Neural progenitor cell (in vitro differentiated cells): ENCODE data around the gene VPS41. TPM values are rescaled to one million over a fixed set of nuclear protein-coding genes. Genes with fewer than 3 reads are reported as not detected.

Experiments used
- DNase-seq: peaks from one replicate; pipeline ENCODE4 v3.0.0-alpha.2; 2016; ENCODE audit warnings: low spot score
- H2AFZ ChIP-seq: fragments of 200-600 bp; sonication (generic); replicated peaks from 2 replicates; pipeline ENCODE4 v1.6.1; 2016; ENCODE audit warnings: antibody characterized with exemption
- H3F3A ChIP-seq: fragments of 200-600 bp; sonication (generic); 2 replicates; pipeline ENCODE4 v1.6.1; 2016; ENCODE audit warnings: antibody characterized with exemption, low read depth
- H3K27ac ChIP-seq: fragments of 200-600 bp; sonication (generic); 2 replicates; pipeline ENCODE4 v1.5.1; 2016; ENCODE audit warnings: mild to moderate bottlenecking
- H3K27me3 ChIP-seq: fragments of 200-600 bp; sonication (generic); 2 replicates; pipeline ENCODE4 v1.6.1; 2016; ENCODE audit warnings: mild to moderate bottlenecking, moderate library complexity
- H3K36me3 ChIP-seq: fragments of 200-600 bp; sonication (generic); 2 replicates; pipeline ENCODE4 v1.5.1; 2016
- H3K4me1 ChIP-seq: fragments of 200-600 bp; sonication (generic); 2 replicates; pipeline ENCODE4 v1.6.1; 2016; ENCODE audit warnings: mixed run types
- H3K4me2 ChIP-seq: fragments of 200-600 bp; sonication (generic); 2 replicates; pipeline ENCODE4 v1.6.1; 2016
- H3K4me3 ChIP-seq: fragments of 200-600 bp; sonication (generic); 2 replicates; pipeline ENCODE4 v1.5.1; 2016
- H3K79me2 ChIP-seq: fragments of 200-600 bp; sonication (generic); 2 replicates; pipeline ENCODE4 v1.6.1; 2016; ENCODE audit warnings: low read depth
- H3K9ac ChIP-seq: fragments of 200-600 bp; sonication (generic); 2 replicates; pipeline ENCODE4 v1.6.1; 2016
- H3K9me3 ChIP-seq: fragments of 200-600 bp; sonication (generic); 2 replicates; pipeline ENCODE4 v1.5.1; 2016; ENCODE audit warnings: low read depth
- H4K20me1 ChIP-seq: fragments of 200-600 bp; sonication (generic); 2 replicates; pipeline ENCODE4 v1.6.1; 2016; ENCODE audit warnings: low read depth
- H3K27ac Mint-ChIP-seq: 3 replicates; pipeline ENCODE4 v1.8.0; 2021; ENCODE audit warnings: mixed read lengths
- H3K27me3 Mint-ChIP-seq: 2 replicates; pipeline ENCODE4 v1.8.0; 2022; ENCODE audit warnings: low read depth, mild to moderate bottlenecking, inconsistent platforms, moderate library complexity, mixed read lengths; ENCODE audit not compliant: insufficient read depth
- H3K36me3 Mint-ChIP-seq: 3 replicates; pipeline ENCODE4 v1.8.0; 2021; ENCODE audit warnings: mixed read lengths
- H3K4me1 Mint-ChIP-seq: 3 replicates; pipeline ENCODE4 v1.8.0; 2021; ENCODE audit warnings: mixed read lengths
- H3K4me3 Mint-ChIP-seq: 3 replicates; pipeline ENCODE4 v1.8.0; 2021; ENCODE audit warnings: mild to moderate bottlenecking, moderate library complexity, mixed read lengths
- H3K9me3 Mint-ChIP-seq: 3 replicates; pipeline ENCODE4 v1.8.0; 2020; ENCODE audit warnings: mixed read lengths
- EZH2 ChIP-seq: fragments of 200-600 bp; sonication (generic); IDR thresholded peaks from 2 replicates; pipeline ENCODE4 v1.6.1; 2017; ENCODE audit warnings: antibody characterized with exemption, mild to moderate bottlenecking, moderate library complexity
- EZH2phosphoT487 ChIP-seq: fragments of 200-600 bp; sonication (generic); IDR thresholded peaks from 2 replicates; pipeline ENCODE4 v1.6.1; 2017; ENCODE audit warnings: antibody characterized with exemption
- total RNA-seq: library from RNA; depleted of rRNA; stranded (reverse); fragments of >200 nt; gene quantifications from 2 replicates; pipeline ENCODE4 v1.2.3, GENCODE V29; 2015; ENCODE audit warnings: low replicate concordance
- TF ChIP-seq, protein P1 (sequence below): fragments of 200-600 bp; sonication (generic); IDR thresholded peaks from 2 replicates; pipeline ENCODE4 v1.5.1; 2017; ENCODE audit warnings: antibody characterized with exemption, mild to moderate bottlenecking

The VPS41 gene
- total RNA-seq, 1 donor from 2014 or later: 92.3 TPM

DNA sequence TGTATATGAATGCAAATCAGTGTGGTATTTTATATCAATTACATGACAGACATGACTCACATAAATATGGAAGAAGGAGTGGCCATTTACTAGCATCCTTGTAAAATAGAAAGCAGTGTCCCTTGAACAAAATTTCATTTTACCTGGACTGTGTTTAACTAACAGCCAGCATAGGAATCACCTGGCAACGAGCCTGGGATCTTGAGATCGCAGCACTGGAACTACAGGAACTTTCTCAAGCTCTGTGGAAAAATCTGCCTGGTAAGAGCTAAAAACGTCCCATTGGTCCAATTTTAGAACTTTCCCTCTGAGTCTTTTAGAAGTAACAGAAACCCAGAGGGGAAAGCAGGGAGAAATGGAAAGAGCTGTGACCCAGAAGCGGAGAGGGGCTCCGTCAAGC is 208.9 kb downstream of the VPS41 start:
- no peak overlapping the region for H3K27ac Mint-ChIP-seq
- H3K4me3 Mint-ChIP-seq: no peak overlapping the region
- no peaks in the 10 kb centered on the region for H3K79me2 ChIP-seq
- no peak overlapping the region for H3K4me3 ChIP-seq
- no peak overlapping the region for H3K27ac ChIP-seq
- no peaks in the 10 kb centered on the region for H3K27me3 ChIP-seq
- peaks cover 3% of the 10 kb centered on the region for H3K9me3 Mint-ChIP-seq
- no peaks in the 10 kb centered on the region for H3K9me3 ChIP-seq
- no peak overlapping the region for H2AFZ ChIP-seq
- H3K4me1 ChIP-seq: peaks cover 13% of the 10 kb centered on the region
- no peak for DNase-seq
- no peaks in the 10 kb centered on the region for H4K20me1 ChIP-seq
- H3K9ac ChIP-seq: no peak overlapping the region
- TF ChIP-seq EZH2phosphoT487: no peak
- TF ChIP-seq, protein P1, sequence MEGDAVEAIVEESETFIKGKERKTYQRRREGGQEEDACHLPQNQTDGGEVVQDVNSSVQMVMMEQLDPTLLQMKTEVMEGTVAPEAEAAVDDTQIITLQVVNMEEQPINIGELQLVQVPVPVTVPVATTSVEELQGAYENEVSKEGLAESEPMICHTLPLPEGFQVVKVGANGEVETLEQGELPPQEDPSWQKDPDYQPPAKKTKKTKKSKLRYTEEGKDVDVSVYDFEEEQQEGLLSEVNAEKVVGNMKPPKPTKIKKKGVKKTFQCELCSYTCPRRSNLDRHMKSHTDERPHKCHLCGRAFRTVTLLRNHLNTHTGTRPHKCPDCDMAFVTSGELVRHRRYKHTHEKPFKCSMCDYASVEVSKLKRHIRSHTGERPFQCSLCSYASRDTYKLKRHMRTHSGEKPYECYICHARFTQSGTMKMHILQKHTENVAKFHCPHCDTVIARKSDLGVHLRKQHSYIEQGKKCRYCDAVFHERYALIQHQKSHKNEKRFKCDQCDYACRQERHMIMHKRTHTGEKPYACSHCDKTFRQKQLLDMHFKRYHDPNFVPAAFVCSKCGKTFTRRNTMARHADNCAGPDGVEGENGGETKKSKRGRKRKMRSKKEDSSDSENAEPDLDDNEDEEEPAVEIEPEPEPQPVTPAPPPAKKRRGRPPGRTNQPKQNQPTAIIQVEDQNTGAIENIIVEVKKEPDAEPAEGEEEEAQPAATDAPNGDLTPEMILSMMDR: no peak
- TF ChIP-seq EZH2: no peak
- H3K27me3 Mint-ChIP-seq: peaks cover 4% of the 10 kb centered on the region
- H3K4me2 ChIP-seq: no peak overlapping the region
- no peaks in the 10 kb centered on the region for H3K36me3 ChIP-seq
- no peaks in the 10 kb centered on the region for H3K36me3 Mint-ChIP-seq
- peaks cover 11% of the 10 kb centered on the region for H3K4me1 Mint-ChIP-seq
- no peaks in the 10 kb centered on the region for H3F3A ChIP-seq

DNA sequence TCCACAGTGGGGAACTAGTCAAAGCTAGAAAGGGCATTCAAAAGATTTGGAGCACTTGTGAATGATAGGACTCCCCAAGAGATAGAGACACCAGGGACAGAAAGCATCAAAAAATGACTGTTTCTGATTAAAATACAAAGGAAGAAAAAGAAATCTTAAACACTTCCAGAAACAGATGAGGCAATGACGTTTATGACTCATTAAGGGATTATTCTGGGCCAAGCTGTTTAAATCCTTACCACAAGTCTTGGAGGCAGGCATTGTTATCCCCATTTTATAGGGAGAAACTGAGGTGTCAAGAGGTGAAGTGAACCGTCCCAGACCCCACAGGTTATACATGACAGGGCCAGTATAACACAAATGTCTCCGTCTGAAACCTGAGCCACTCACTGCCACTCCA is 209.5 kb downstream of the VPS41 start:
- no peak overlapping the region for H3K9ac ChIP-seq
- Mint-ChIP-seq H3K27ac (no peak overlapping the region), H3K27me3 (peaks cover 4% of the 10 kb centered on the region), H3K4me1 (peaks cover 8% of the 10 kb centered on the region), H3K4me3 (no peak overlapping the region), H3K9me3 (peaks cover 3% of the 10 kb centered on the region), H3K36me3 (no peaks in the 10 kb centered on the region)
- no peaks in the 10 kb centered on the region for H3K9me3 ChIP-seq
- no peaks in the 10 kb centered on the region for H3K36me3 ChIP-seq
- H3K4me2 ChIP-seq: no peak overlapping the region
- H4K20me1 ChIP-seq: no peaks in the 10 kb centered on the region
- DNase-seq: no peak
- TF ChIP-seq, protein P1: no peak
- TF ChIP-seq EZH2phosphoT487 (no peak), EZH2 (no peak)
- no peak overlapping the region for H3K27ac ChIP-seq
- H3K27me3 ChIP-seq: no peaks in the 10 kb centered on the region
- no peak overlapping the region for H2AFZ ChIP-seq
- peaks cover 10% of the 10 kb centered on the region for H3K4me1 ChIP-seq
- no peaks in the 10 kb centered on the region for H3K79me2 ChIP-seq
- no peaks in the 10 kb centered on the region for H3F3A ChIP-seq
- H3K4me3 ChIP-seq: no peak overlapping the region

DNA sequence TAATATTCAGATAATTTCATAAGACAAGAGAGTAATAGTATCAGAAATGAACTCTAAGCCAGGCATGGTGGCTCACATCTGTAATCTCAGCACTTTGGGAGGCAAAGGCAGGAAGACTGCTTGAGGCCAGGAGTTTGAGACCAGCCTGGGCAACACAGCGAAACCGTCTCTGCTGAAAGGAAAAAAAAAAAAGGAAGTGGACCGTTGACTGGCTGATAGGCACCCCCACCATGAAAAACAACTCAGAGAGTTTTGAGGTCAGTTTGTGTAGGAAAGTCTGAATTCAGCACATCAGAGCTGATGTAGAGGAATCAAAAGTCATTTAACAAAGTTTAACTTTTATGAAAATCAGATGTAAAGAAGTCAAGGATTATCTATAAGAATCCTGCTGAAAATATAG is 214.7 kb downstream of the VPS41 start:
- H3K4me2 ChIP-seq: no peak overlapping the region
- peaks cover 6% of the 10 kb centered on the region for H3K9me3 Mint-ChIP-seq
- H4K20me1 ChIP-seq: no peaks in the 10 kb centered on the region
- no peaks in the 10 kb centered on the region for H3K36me3 Mint-ChIP-seq
- no peaks in the 10 kb centered on the region for H3K36me3 ChIP-seq
- no peaks in the 10 kb centered on the region for H3K9me3 ChIP-seq
- no peak overlapping the region for H3K27ac ChIP-seq
- H3F3A ChIP-seq: no peaks in the 10 kb centered on the region
- no peak for DNase-seq
- no peak overlapping the region for H3K9ac ChIP-seq
- no peaks in the 10 kb centered on the region for H3K4me1 ChIP-seq
- no peaks in the 10 kb centered on the region for H3K79me2 ChIP-seq
- no peaks in the 10 kb centered on the region for H3K27me3 ChIP-seq
- no peak overlapping the region for H3K4me3 ChIP-seq
- TF ChIP-seq EZH2phosphoT487: no peak
- no peak for TF ChIP-seq EZH2
- TF ChIP-seq, protein P1: no peak
- H3K4me1 Mint-ChIP-seq: no peaks in the 10 kb centered on the region
- H2AFZ ChIP-seq: no peak overlapping the region
- no peak overlapping the region for H3K27ac Mint-ChIP-seq
- H3K27me3 Mint-ChIP-seq: peaks cover 4% of the 10 kb centered on the region
- H3K4me3 Mint-ChIP-seq: no peak overlapping the region

DNA sequence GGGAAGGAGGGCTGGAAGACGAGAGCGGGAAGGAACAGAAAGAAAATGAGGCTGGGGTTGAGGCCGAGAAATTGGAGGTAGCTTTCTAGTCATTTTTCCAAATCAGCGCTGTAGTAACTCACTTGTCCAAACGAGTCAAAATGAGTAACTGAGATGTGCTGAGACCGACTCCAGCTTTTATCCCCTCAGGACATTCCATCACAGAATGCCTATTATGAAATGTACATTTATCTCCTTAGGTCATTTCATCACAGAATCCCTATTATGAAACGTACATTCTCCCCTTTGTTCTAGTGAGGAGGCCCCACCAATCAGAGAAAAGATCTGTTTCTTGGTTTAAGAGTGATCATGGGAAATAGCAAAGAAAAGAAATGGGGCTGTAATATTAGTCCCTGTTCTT is 222.1 kb downstream of the VPS41 start:
- no peak overlapping the region for H3K4me3 ChIP-seq
- H3K27ac ChIP-seq: no peak overlapping the region
- no peaks in the 10 kb centered on the region for H3K9me3 ChIP-seq
- Mint-ChIP-seq H3K4me1 (peaks cover 2% of the 10 kb centered on the region), H3K4me3 (no peak overlapping the region), H3K9me3 (peaks cover 8% of the 10 kb centered on the region), H3K27ac (no peak overlapping the region), H3K36me3 (peaks cover 2% of the 10 kb centered on the region), H3K27me3 (no peaks in the 10 kb centered on the region)
- H4K20me1 ChIP-seq: no peaks in the 10 kb centered on the region
- no peak overlapping the region for H3K4me2 ChIP-seq
- no peak overlapping the region for H2AFZ ChIP-seq
- peaks cover 11% of the 10 kb centered on the region for H3K4me1 ChIP-seq
- no peak for DNase-seq
- no peaks in the 10 kb centered on the region for H3K27me3 ChIP-seq
- no peaks in the 10 kb centered on the region for H3K36me3 ChIP-seq
- no peaks in the 10 kb centered on the region for H3F3A ChIP-seq
- no peaks in the 10 kb centered on the region for H3K79me2 ChIP-seq
- no peak overlapping the region for H3K9ac ChIP-seq
- no peak for TF ChIP-seq EZH2
- TF ChIP-seq, protein P1: no peak
- no peak for TF ChIP-seq EZH2phosphoT487
